ENCODE results near the gene KCNJ12. TPM values are rescaled to one million over a fixed set of nuclear protein-coding genes. Genes with fewer than 3 reads are reported as not detected.
"Not testable (repeated sequence)": the region's sequence is repeated elsewhere in the genome, so short reads cannot be mapped to it uniquely, and the experiment has no call there.

The KCNJ12 gene
- polyA plus RNA-seq, 3 donors: not detected

- Mint-ChIP-seq H3K27ac (peak overlapping the region in 2 of 7 donors; percentile 30 to 64), H3K27me3 (ENCODE audit: low read depth in 3 of 3) (peaks cover 0 to 7% (median 4%) of the 10 kb centered on the region in 3 donors), H3K36me3 (no peaks in the 10 kb centered on the region), H3K4me1 (peaks cover 5% of the 10 kb centered on the region), H3K9me3 (peaks cover 9 to 20% (median 16%) of the 10 kb centered on the region in 7 donors), H3K4me3 (no peak overlapping the region)
- Histone ChIP-seq H3K27me3 (ENCODE audit: control insufficient read depth in 2 of 2, insufficient read depth in 2 of 2, low read length in 2 of 2) (no peaks in the 10 kb centered on the region), H3K9me3 (replicated peaks in 1 of 2; ENCODE audit: control insufficient read depth in 1 of 2, insufficient read depth in 1 of 2, low read length in 2 of 2) (peaks cover 6 to 9% of the 10 kb centered on the region in 2 donors), H3K9ac (ENCODE audit: insufficient read depth, low read length, poor library complexity, severe bottlenecking) (no peak overlapping the region), H4K20me1 (ENCODE audit: insufficient read depth, low read length) (no peaks in the 10 kb centered on the region), H3K36me3 (replicated peaks in 1 of 2; ENCODE audit: control insufficient read depth in 1 of 2, insufficient read depth in 2 of 2, low read length in 2 of 2) (no peaks in the 10 kb centered on the region), H2AFZ (ENCODE audit: insufficient read depth, low read depth, low read length, poor library complexity, severe bottlenecking) (no peak overlapping the region), H3K4me1 (ENCODE audit: control insufficient read depth in 1 of 2, insufficient read depth in 2 of 2, low read length in 2 of 2) (peaks cover 3 to 5% of the 10 kb centered on the region in 2 donors), H3K4me3 (replicated peaks in 1 of 3; ENCODE audit: low read depth in 2 of 3, low read length in 3 of 3) (no peak overlapping the region), H3K4me2 (replicated peaks; ENCODE audit: extremely low read depth, low read length, poor library complexity, severe bottlenecking) (no peak overlapping the region), H3K27ac (ENCODE audit: low read depth in 1 of 2, low read length in 2 of 2) (no peak overlapping the region), H3K79me2 (ENCODE audit: insufficient read depth, low read length) (no peaks in the 10 kb centered on the region)
- TF ChIP-seq, protein P1, sequence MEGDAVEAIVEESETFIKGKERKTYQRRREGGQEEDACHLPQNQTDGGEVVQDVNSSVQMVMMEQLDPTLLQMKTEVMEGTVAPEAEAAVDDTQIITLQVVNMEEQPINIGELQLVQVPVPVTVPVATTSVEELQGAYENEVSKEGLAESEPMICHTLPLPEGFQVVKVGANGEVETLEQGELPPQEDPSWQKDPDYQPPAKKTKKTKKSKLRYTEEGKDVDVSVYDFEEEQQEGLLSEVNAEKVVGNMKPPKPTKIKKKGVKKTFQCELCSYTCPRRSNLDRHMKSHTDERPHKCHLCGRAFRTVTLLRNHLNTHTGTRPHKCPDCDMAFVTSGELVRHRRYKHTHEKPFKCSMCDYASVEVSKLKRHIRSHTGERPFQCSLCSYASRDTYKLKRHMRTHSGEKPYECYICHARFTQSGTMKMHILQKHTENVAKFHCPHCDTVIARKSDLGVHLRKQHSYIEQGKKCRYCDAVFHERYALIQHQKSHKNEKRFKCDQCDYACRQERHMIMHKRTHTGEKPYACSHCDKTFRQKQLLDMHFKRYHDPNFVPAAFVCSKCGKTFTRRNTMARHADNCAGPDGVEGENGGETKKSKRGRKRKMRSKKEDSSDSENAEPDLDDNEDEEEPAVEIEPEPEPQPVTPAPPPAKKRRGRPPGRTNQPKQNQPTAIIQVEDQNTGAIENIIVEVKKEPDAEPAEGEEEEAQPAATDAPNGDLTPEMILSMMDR (IDR thresholded peaks at IDR 0.05): no peak
- 59% methylated on average over 4 of the region's 9 CpGs for WGBS (ENCODE audit: insufficient coverage)
- DNase-seq: no peak
- intact Hi-C loops (cut with micrococcal nuclease): no loop called here
Observed at GRCh38 chr17:21330436-21331160, 45.6 kb upstream of the KCNJ12 start.

DNA sequence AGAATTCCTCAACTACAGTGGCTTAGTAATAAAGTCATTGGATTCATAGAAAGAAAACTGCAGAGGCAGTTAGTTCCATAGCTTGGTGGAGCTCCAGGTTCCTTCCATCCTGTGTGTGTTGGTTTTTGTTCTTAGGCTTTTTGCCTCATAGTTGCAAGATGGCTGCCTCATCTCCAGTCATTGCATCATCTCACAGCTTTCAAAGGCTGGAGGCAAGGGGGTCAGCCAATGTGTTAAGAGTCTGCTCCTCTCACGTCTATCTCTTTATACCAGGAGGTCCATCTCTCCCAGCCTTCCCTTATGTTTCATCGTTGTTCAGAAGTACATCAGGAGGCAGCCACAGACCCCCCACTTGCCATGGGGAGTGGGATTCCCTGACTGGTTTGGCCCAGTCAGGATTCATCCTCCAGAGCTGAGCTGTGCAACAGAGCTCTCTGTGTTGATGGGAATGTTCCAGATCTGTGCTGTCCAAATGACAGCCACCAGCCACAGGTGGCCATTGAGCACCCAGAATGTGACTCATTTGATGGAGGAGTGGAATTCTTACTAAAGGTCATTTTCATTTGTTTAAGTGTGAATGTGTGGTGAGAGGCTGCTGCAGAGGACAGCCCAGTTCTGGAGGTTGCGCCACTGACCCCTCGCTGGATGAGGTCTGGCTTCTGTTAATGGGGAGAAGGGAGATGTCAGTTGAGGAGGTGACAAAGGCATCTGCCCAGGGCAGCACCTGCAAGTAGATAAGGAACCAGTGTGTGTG is 39.4 kb upstream of the KCNJ12 start:
- H3K4me1 ChIP-seq (ENCODE audit: control insufficient read depth in 1 of 2, insufficient read depth in 2 of 2, low read length in 2 of 2); H3K9ac ChIP-seq (ENCODE audit: insufficient read depth, low read length, poor library complexity, severe bottlenecking); H3K4me2 ChIP-seq (replicated peaks; ENCODE audit: extremely low read depth, low read length, poor library complexity, severe bottlenecking); H3K4me3 Mint-ChIP-seq; H2AFZ ChIP-seq (ENCODE audit: insufficient read depth, low read depth, low read length, poor library complexity, severe bottlenecking); DNase-seq; H3K27me3 ChIP-seq (ENCODE audit: control insufficient read depth in 2 of 2, insufficient read depth in 2 of 2, low read length in 2 of 2); H3K36me3 ChIP-seq (replicated peaks in 1 of 2; ENCODE audit: control insufficient read depth in 1 of 2, insufficient read depth in 2 of 2, low read length in 2 of 2); intact Hi-C loops (cut with micrococcal nuclease); H3K9me3 ChIP-seq (replicated peaks in 1 of 2; ENCODE audit: control insufficient read depth in 1 of 2, insufficient read depth in 1 of 2, low read length in 2 of 2); H4K20me1 ChIP-seq (ENCODE audit: insufficient read depth, low read length); H3K4me3 ChIP-seq (replicated peaks in 1 of 3; ENCODE audit: low read depth in 2 of 3, low read length in 3 of 3); H3K27ac ChIP-seq (ENCODE audit: low read depth in 1 of 2, low read length in 2 of 2); H3K36me3 Mint-ChIP-seq; H3K79me2 ChIP-seq (ENCODE audit: insufficient read depth, low read length); H3K4me1 Mint-ChIP-seq; H3K27ac Mint-ChIP-seq: not testable (repeated sequence)
- Mint-ChIP-seq H3K9me3 (peaks cover 0 to 12% (median 2%) of the 10 kb centered on the region in 7 donors), H3K27me3 (ENCODE audit: low read depth in 3 of 3) (peaks cover 0 to 10% (median 9%) of the 10 kb centered on the region in 3 donors)
- 90% methylated on average over 3 of the region's 4 CpGs for WGBS (ENCODE audit: insufficient coverage)

- H3K36me3 Mint-ChIP-seq; H3K4me3 ChIP-seq (replicated peaks in 1 of 3; ENCODE audit: low read depth in 2 of 3, low read length in 3 of 3); H3K9me3 ChIP-seq (replicated peaks in 1 of 2; ENCODE audit: control insufficient read depth in 1 of 2, insufficient read depth in 1 of 2, low read length in 2 of 2); H4K20me1 ChIP-seq (ENCODE audit: insufficient read depth, low read length); H3K4me2 ChIP-seq (replicated peaks; ENCODE audit: extremely low read depth, low read length, poor library complexity, severe bottlenecking); H3K36me3 ChIP-seq (replicated peaks in 1 of 2; ENCODE audit: control insufficient read depth in 1 of 2, insufficient read depth in 2 of 2, low read length in 2 of 2); H2AFZ ChIP-seq (ENCODE audit: insufficient read depth, low read depth, low read length, poor library complexity, severe bottlenecking); H3K27me3 ChIP-seq (ENCODE audit: control insufficient read depth in 2 of 2, insufficient read depth in 2 of 2, low read length in 2 of 2); H3K27ac Mint-ChIP-seq; H3K4me1 Mint-ChIP-seq; DNase-seq; H3K79me2 ChIP-seq (ENCODE audit: insufficient read depth, low read length); H3K4me3 Mint-ChIP-seq; H3K27ac ChIP-seq (ENCODE audit: low read depth in 1 of 2, low read length in 2 of 2); H3K9ac ChIP-seq (ENCODE audit: insufficient read depth, low read length, poor library complexity, severe bottlenecking); intact Hi-C loops (cut with micrococcal nuclease); H3K4me1 ChIP-seq (ENCODE audit: control insufficient read depth in 1 of 2, insufficient read depth in 2 of 2, low read length in 2 of 2): not testable (repeated sequence)
- 82% methylated on average over 7 of the region's 8 CpGs for WGBS (ENCODE audit: insufficient coverage)
- H3K27me3 Mint-ChIP-seq (ENCODE audit: low read depth in 3 of 3): peaks cover 0 to 11% (median 10%) of the 10 kb centered on the region in 3 donors
- peaks cover 0 to 12% (median 2%) of the 10 kb centered on the region in 7 donors for H3K9me3 Mint-ChIP-seq
Observed at GRCh38 chr17:21337981-21338625, 38.1 kb upstream of the KCNJ12 start.

Data from CD14-positive monocyte (primary cell).